Activated CD8-positive, alpha-beta T cell treated with anti-CD3 and anti-CD28 coated beads for 36 hours (primary cell): ENCODE results near the gene PRRC2B. TPM values are rescaled to one million over a fixed set of nuclear protein-coding genes. Genes with fewer than 3 reads are reported as not detected.

Experiments
- ATAC-seq: fragments of 200-7000 bp; cut with Tn5 transposase; one replicate; pipeline ENCODE4 v1.10.0; 2021; ENCODE audit warnings: mild to moderate bottlenecking, moderate library complexity
- CTCF ChIA-PET: fragments of 350-600 bp; sonication (Branson Sonifier 250); formaldehyde crosslinking; loops from one replicate; lab custom pipeline; 2021; ENCODE audit warnings: antibody characterized with exemption; lab: Charles Lee
- POLR2A ChIA-PET: fragments of 350-600 bp; sonication (Branson Sonifier 250); formaldehyde crosslinking; loops from one replicate; lab custom pipeline; 2021; ENCODE audit warnings: antibody characterized with exemption; lab: Charles Lee
- DNase-seq: peaks from one replicate; pipeline ENCODE4 v3.0.0-alpha.2; 2020
- H3K27ac Mint-ChIP-seq: one replicate; pipeline ENCODE4 v1.8.0; 2021; ENCODE audit warnings: mild to moderate bottlenecking, mixed read lengths
- H3K27me3 Mint-ChIP-seq: one replicate; pipeline ENCODE4 v1.8.0; 2021; ENCODE audit warnings: mixed read lengths
- H3K36me3 Mint-ChIP-seq: one replicate; pipeline ENCODE4 v1.8.0; 2021; ENCODE audit warnings: low read depth, mixed read lengths
- H3K4me1 Mint-ChIP-seq: one replicate; pipeline ENCODE4 v1.8.0; 2021; ENCODE audit warnings: low read depth, mixed read lengths
- H3K4me3 Mint-ChIP-seq: one replicate; pipeline ENCODE4 v1.8.0; 2021; ENCODE audit warnings: mild to moderate bottlenecking, moderate library complexity, mixed read lengths
- H3K9me3 Mint-ChIP-seq: one replicate; pipeline ENCODE4 v1.8.0; 2021; ENCODE audit warnings: mixed read lengths
- CTCF ChIP-seq: fragments of 200-600 bp; IDR thresholded peaks from one replicate; pipeline ENCODE4 v1.8.0; 2022; ENCODE audit warnings: antibody characterized with exemption, mild to moderate bottlenecking
- intact Hi-C: fragments of 100-400 bp; cut with micrococcal nuclease; formaldehyde crosslinking; loops from one replicate; pipeline ENCODE4 v1.10.0; 2022
- total RNA-seq, 2 experiments: library from RNA; stranded (reverse); gene quantifications; one replicate each; pipeline ENCODE4 v1.2.3, GENCODE V29; 2021

Gene PRRC2B
- total RNA-seq, 2 experiments from 2014 or later: 134 to 141 TPM

- no peak overlapping the region for H3K4me3 Mint-ChIP-seq
- intact Hi-C loops: no loop called here
- ChIA-PET CTCF (interaction anchor here (1.3 kb wide), 1 partner anchor 124 kb away, joined by 4 read pairs; no protein-coding TSS in a partner anchor), POLR2A (interaction anchor here (0.6 kb wide), 1 partner anchor 170 kb away, joined by 3 read pairs; no protein-coding TSS in a partner anchor)
- DNase-seq (no peak), ATAC-seq (no peak)
- no peaks in the 10 kb centered on the region for H3K4me1 Mint-ChIP-seq
- no peaks in the 10 kb centered on the region for H3K27me3 Mint-ChIP-seq
- H3K27ac Mint-ChIP-seq: no peak overlapping the region
- peaks cover 2% of the 10 kb centered on the region for H3K9me3 Mint-ChIP-seq
- peaks cover 49% of the 10 kb centered on the region for H3K36me3 Mint-ChIP-seq
- TF ChIP-seq CTCF: no peak
These were observed 79.5 kb downstream of the PRRC2B start for GRCh38 chr9:131473198-131473885.

GRCh38 chr9:131473891-131474290 is 80.0 kb downstream of the PRRC2B start:
- Mint-ChIP-seq H3K4me1 (no peaks in the 10 kb centered on the region), H3K27me3 (no peaks in the 10 kb centered on the region), H3K27ac (no peak overlapping the region), H3K36me3 (peaks cover 50% of the 10 kb centered on the region), H3K9me3 (peaks cover 2% of the 10 kb centered on the region), H3K4me3 (no peak overlapping the region)
- DNase-seq (no peak), ATAC-seq (no peak)
- no peak for TF ChIP-seq CTCF
- intact Hi-C loops: no loop called here
- CTCF ChIA-PET: interaction anchor here (1.3 kb wide), 1 partner anchor 125 kb away, joined by 4 read pairs; no protein-coding TSS in a partner anchor
- POLR2A ChIA-PET: interaction anchor here (0.6 to 1.4 kb wide), 2 partner anchors 17 to 171 kb away, joined by 3 read pairs; no protein-coding TSS in a partner anchor

- no peak for ATAC-seq
- no peak for TF ChIP-seq CTCF
- Mint-ChIP-seq H3K9me3 (peaks cover 2% of the 10 kb centered on the region), H3K4me3 (no peak overlapping the region), H3K4me1 (peaks cover 4% of the 10 kb centered on the region), H3K36me3 (peaks cover 51% of the 10 kb centered on the region), H3K27ac (no peak overlapping the region), H3K27me3 (no peaks in the 10 kb centered on the region)
- intact Hi-C loops: no loop called here
- POLR2A ChIA-PET: interaction anchor here (1.4 kb wide), 1 partner anchor 18 kb away, joined by 3 read pairs; no protein-coding TSS in a partner anchor
- CTCF ChIA-PET: interaction anchor here (1.3 kb wide), 1 partner anchor 125 kb away, joined by 4 read pairs; no protein-coding TSS in a partner anchor
- DNase-seq: no peak
These were observed 80.8 kb downstream of the PRRC2B start for GRCh38 chr9:131474711-131475110.

- intact Hi-C loops: no loop called here
- Mint-ChIP-seq H3K27ac (no peak overlapping the region), H3K27me3 (no peaks in the 10 kb centered on the region), H3K4me1 (peaks cover 10% of the 10 kb centered on the region), H3K4me3 (no peak overlapping the region), H3K36me3 (peaks cover 49% of the 10 kb centered on the region), H3K9me3 (peaks cover 2% of the 10 kb centered on the region)
- ATAC-seq (no peak), DNase-seq (no peak)
- no peak for TF ChIP-seq CTCF
- POLR2A ChIA-PET: interaction anchor here (1.4 kb wide), 1 partner anchor 18 kb away, joined by 3 read pairs; no protein-coding TSS in a partner anchor
- CTCF ChIA-PET: no interaction called here
These were observed 81.4 kb downstream of the PRRC2B start for GRCh38 chr9:131475111-131475955.
